NB4 (cell line): ENCODE results near the gene KIFAP3.

Experiments used
- POLR2A ChIP-seq: IDR thresholded peaks from 2 replicates; pipeline ENCODE4 v1.6.1; 2011; ENCODE audit warnings: mild to moderate bottlenecking; ENCODE audit not compliant: insufficient read length; ENCODE audit errors: extremely low read depth
- TF ChIP-seq, protein P1 (sequence below): IDR thresholded peaks from one replicate; pipeline ENCODE4 v1.5.1; 2012; ENCODE audit warnings: low read depth, low read length

DNA sequence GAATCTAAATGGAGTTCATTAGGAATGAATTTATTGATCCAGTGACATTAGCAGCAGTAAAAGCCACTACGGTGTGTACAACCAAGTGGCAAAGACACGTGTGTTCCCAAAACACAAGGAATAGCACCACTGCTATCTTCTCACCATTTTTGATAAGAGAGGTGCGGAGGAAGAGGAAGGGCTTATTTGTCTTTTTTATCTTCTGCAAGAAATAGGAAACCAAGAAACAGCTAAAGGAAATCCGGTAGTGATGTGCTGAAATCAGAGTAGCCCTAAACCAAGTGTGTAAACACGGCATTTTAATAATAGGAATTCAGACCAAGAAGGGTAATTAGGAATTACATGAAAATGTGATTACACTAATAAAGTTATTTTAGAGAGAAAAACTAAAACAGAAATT, 171.7 kb downstream of the KIFAP3 start:
- TF ChIP-seq, protein P1, sequence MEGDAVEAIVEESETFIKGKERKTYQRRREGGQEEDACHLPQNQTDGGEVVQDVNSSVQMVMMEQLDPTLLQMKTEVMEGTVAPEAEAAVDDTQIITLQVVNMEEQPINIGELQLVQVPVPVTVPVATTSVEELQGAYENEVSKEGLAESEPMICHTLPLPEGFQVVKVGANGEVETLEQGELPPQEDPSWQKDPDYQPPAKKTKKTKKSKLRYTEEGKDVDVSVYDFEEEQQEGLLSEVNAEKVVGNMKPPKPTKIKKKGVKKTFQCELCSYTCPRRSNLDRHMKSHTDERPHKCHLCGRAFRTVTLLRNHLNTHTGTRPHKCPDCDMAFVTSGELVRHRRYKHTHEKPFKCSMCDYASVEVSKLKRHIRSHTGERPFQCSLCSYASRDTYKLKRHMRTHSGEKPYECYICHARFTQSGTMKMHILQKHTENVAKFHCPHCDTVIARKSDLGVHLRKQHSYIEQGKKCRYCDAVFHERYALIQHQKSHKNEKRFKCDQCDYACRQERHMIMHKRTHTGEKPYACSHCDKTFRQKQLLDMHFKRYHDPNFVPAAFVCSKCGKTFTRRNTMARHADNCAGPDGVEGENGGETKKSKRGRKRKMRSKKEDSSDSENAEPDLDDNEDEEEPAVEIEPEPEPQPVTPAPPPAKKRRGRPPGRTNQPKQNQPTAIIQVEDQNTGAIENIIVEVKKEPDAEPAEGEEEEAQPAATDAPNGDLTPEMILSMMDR: no peak
- no peak for TF ChIP-seq POLR2A
